Ramos (cell line): ENCODE results near the gene ZNF571.

Source experiments
- in situ Hi-C: fragments of 300-500 bp; cut with MboI; formaldehyde crosslinking; loops from one replicate; pipeline ENCODE4 v1.14.3; 2022; ENCODE audit warnings: low sequenced_read_pairs; ENCODE audit not compliant: unreplicated experiment

Gene ZNF571

GRCh38 chr19:37594304-37594981, at the start of gene ZNF571, which contains the start of gene ZNF540:
Gene ZNF571 (minus strand): TSS chr19:37594792. CDS start chr19:37586676, 8,116 bp downstream.
Gene ZNF540 (plus strand): TSS chr19:37594876. CDS start chr19:37598448, 3,572 bp downstream.
- in situ Hi-C loops, result no loop called here

- in situ Hi-C loops, result no loop called here
Observed at GRCh38 chr19:37635076-37636056, 40.8 kb upstream of the ZNF571 start.

- in situ Hi-C loops, result no loop called here
Observed at GRCh38 chr19:37594982-37595382, 390 bp upstream of the ZNF571 start.

GRCh38 chr19:37593996-37594303, 642 bp downstream of the ZNF571 start:
- in situ Hi-C loops, result no loop called here

- in situ Hi-C loops, result no loop called here
Observed at GRCh38 chr19:37583340-37583739, 11.3 kb downstream of the ZNF571 start.

- in situ Hi-C loops, result no loop called here
Observed at GRCh38 chr19:37572203-37572602, 22.4 kb downstream of the ZNF571 start.

- in situ Hi-C loops, result no loop called here
Observed at GRCh38 chr19:37565370-37565669, 29.3 kb downstream of the ZNF571 start.

GRCh38 chr19:37564624-37565369, 29.8 kb downstream of the ZNF571 start:
- in situ Hi-C loops, result no loop called here

- in situ Hi-C loops, result no loop called here
Observed at GRCh38 chr19:37563518-37563917, 31.1 kb downstream of the ZNF571 start.

GRCh38 chr19:37551129-37551993, 43.2 kb downstream of the ZNF571 start:
- in situ Hi-C loops, result no loop called here

- in situ Hi-C loops, result no loop called here
Observed at GRCh38 chr19:37537391-37537947, 57.1 kb downstream of the ZNF571 start.

GRCh38 chr19:37519890-37520289, 74.7 kb downstream of the ZNF571 start:
- in situ Hi-C loops, result no loop called here
